Measurements from ENCODE around the gene SYMPK. TPM values are rescaled to one million over a fixed set of nuclear protein-coding genes. Genes with fewer than 3 reads are reported as not detected.

The SYMPK gene
- total RNA-seq, 1 donor from 2014 or later: 115 TPM

DNA sequence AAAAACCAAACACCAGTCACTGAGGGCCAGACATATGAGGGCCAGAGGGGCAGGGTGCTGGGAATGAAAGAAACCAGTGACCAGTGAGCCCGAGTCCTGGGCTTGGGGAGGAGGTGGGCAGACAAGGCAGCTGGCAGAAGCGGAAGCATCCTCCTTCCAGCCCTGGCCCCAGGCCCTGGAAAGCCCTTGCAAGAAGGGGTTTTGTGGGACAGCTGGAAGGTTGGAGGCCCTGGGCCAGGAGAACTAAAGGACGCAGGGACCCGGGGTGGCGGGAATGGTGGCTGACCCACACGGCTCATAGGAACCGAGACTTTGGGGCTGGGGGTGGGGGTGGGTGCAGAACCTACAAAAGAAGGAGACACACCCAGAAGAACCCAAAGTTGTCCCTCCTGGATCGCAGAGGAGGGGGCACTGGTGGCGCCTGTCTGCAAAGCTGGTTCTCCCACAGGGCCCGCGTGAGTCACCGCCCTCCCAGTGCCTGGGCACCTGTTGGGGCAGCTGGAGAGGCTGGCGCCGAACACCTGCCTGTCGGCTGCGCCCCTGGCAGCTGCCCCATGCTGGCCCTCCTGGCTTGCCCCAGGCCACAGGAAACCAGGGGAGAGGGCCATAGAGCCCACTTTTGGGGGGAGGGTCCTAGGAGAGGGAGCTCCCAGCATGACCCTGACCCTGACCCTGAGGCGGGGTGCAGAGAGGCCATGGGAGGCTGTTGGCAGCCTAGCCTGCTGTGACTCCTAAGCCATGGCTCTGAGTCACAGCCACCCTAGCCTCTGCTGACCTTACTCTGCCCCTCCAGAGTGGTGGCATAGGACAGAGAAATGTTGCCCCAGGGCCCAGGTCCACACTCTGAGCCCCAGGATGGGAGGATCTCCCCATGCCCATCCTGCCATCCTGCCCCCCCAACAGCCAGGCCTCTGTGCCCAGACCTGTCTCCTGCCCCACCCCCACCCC is 81.5 kb downstream of the SYMPK start:
- TF ChIP-seq, protein P1, sequence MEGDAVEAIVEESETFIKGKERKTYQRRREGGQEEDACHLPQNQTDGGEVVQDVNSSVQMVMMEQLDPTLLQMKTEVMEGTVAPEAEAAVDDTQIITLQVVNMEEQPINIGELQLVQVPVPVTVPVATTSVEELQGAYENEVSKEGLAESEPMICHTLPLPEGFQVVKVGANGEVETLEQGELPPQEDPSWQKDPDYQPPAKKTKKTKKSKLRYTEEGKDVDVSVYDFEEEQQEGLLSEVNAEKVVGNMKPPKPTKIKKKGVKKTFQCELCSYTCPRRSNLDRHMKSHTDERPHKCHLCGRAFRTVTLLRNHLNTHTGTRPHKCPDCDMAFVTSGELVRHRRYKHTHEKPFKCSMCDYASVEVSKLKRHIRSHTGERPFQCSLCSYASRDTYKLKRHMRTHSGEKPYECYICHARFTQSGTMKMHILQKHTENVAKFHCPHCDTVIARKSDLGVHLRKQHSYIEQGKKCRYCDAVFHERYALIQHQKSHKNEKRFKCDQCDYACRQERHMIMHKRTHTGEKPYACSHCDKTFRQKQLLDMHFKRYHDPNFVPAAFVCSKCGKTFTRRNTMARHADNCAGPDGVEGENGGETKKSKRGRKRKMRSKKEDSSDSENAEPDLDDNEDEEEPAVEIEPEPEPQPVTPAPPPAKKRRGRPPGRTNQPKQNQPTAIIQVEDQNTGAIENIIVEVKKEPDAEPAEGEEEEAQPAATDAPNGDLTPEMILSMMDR (conservative IDR thresholded peaks at IDR 0.05): no peak
- H3K4me1 Mint-ChIP-seq: peaks cover 28% of the 10 kb centered on the region
- H3K9me3 Mint-ChIP-seq: no peaks in the 10 kb centered on the region
- peak overlapping the region; percentile 72 for H3K4me3 Mint-ChIP-seq
- DNase-seq (ENCODE audit: low read depth, low spot score): peak; percentile 3
- H3K27me3 Mint-ChIP-seq (ENCODE audit: low read depth): peaks cover 10% of the 10 kb centered on the region
- peak overlapping the region; percentile 81 for H3K27ac Mint-ChIP-seq (ENCODE audit: unreplicated experiment)
- peaks cover 12% of the 10 kb centered on the region for H3K36me3 Mint-ChIP-seq (ENCODE audit: low read depth)

DNA sequence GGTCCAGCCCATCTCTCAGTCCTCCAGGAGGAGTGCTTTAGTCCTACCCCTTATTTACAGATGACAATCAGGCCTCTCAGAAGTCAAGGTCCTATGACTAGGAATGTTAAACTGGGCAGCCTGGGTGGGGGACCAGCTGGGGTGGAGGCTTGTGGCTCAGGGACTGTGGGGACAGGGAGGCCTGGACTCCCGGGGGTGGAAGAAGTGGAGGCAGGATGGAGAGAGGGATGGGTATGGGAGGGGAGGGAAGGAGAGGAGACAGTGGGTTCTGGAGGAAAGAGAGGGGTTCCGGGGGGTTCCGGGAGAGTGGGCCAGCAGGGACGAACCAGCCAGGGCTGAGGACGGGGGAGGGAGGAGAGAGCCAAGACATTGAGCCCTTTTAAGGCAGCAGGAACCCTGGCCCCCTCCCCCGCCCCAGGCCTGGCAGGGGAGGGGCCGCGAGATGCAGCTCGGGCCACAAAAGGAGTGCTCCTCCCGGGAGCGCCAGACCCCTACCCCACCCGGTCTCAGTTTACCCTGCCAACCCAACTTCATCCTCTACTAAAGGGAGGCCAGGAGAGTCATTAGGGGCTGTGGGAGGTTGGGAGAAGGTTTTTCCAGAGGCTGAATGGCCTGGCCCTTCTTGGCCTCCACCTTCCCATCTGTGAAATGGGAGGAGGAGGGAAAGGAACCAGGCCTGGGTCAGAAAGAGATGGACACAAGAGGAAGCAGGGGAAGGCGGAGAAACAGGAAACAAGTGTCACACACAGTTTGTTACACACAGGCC is 82.3 kb downstream of the SYMPK start:
- H3K4me3 Mint-ChIP-seq: peak overlapping the region; percentile 87
- H3K4me1 Mint-ChIP-seq: peaks cover 28% of the 10 kb centered on the region
- H3K9me3 Mint-ChIP-seq: no peaks in the 10 kb centered on the region
- DNase-seq (ENCODE audit: low read depth, low spot score): peak; percentile 5
- TF ChIP-seq, protein P1 (conservative IDR thresholded peaks at IDR 0.05): no peak
- H3K36me3 Mint-ChIP-seq (ENCODE audit: low read depth): peaks cover 12% of the 10 kb centered on the region
- H3K27ac Mint-ChIP-seq (ENCODE audit: unreplicated experiment): peak overlapping the region; percentile 81
- peaks cover 10% of the 10 kb centered on the region for H3K27me3 Mint-ChIP-seq (ENCODE audit: low read depth)

- Mint-ChIP-seq H3K4me1 (peaks cover 28% of the 10 kb centered on the region), H3K4me3 (peak overlapping the region; percentile 87), H3K36me3 (ENCODE audit: low read depth) (peaks cover 12% of the 10 kb centered on the region), H3K27me3 (ENCODE audit: low read depth) (peaks cover 10% of the 10 kb centered on the region), H3K9me3 (no peaks in the 10 kb centered on the region), H3K27ac (ENCODE audit: unreplicated experiment) (no peak overlapping the region)
- TF ChIP-seq, protein P1 (conservative IDR thresholded peaks at IDR 0.05): no peak
- no peak for DNase-seq (ENCODE audit: low read depth, low spot score)
Observed at GRCh38 chr19:45780146-45780447, 82.8 kb downstream of the SYMPK start.

DNA sequence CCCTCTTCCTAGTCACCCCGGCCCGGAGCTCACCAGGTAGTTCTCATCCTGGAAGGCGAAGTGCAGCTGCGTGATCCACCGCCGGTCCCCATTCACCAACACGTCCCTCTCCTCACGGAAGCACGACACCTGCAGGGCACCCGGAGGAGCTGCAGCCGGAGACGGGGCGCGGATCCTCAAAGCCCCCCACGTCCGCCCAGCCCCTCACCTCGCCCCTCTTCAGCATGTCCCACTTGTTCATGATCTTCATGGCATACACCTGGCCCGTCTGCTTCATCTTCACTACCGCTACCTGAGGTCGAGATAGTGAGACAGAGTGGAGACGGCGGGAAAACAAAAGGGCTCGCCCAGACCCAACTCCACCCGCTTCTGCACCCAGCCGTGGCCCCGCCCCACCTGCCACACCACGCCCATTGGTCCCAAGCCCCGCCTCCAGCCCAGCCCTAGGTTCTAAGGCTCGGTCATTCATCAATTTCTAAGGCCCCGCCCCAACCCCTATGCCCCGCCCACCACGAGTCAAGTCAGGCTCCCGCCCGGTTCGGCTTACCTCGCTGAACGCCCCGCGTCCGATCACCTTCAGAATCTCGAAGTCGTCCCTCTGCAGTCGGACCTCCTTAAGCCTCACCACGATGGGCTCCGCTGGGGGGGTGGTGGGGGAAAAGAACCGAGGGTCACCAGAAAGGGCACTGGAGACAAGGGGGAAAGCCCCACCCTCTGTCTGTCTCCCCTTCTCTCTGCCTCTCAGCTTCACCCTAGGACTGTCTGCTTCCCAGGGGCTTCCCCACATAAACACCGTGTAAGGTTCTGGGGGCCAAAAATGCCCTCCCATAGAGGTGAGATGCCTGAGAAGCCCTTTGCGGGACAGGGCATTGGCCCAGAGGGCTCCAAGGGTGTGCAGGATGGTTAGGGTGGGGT is 83.5 kb downstream of the SYMPK start:
- peak; percentile 84 for DNase-seq (ENCODE audit: low read depth, low spot score)
- TF ChIP-seq, protein P1 (conservative IDR thresholded peaks at IDR 0.05): peak; percentile 68
- H3K27ac Mint-ChIP-seq (ENCODE audit: unreplicated experiment): peak overlapping the region; percentile 96

More for the DNA sequence above, 83.5 kb downstream of the SYMPK start:
- H3K4me3 Mint-ChIP-seq: peak overlapping the region; percentile 87
- H3K9me3 Mint-ChIP-seq: no peaks in the 10 kb centered on the region
- peaks cover 10% of the 10 kb centered on the region for H3K27me3 Mint-ChIP-seq (ENCODE audit: low read depth)
- peaks cover 12% of the 10 kb centered on the region for H3K36me3 Mint-ChIP-seq (ENCODE audit: low read depth)
- H3K4me1 Mint-ChIP-seq: peaks cover 28% of the 10 kb centered on the region
